Body of pancreas (tissue), 4 donors: ENCODE measurements around the gene CEACAM16. TPM values are rescaled to one million over a fixed set of nuclear protein-coding genes. Genes with fewer than 3 reads are reported as not detected.

ENCODE experiments used
- ATAC-seq: fragments of 150-250 bp; one replicate; pipeline ENCODE4 v1.9.1; 2016
- DNase-seq, 4 donors: peaks; one replicate each; pipeline ENCODE4 v3.0.0-alpha.2; 2019
- H3K27ac ChIP-seq, 4 donors: fragments of 200-600 bp; sonication (generic); 1 replicate in 3 of 4; 2 replicates in 1 of 4; pipeline versions ENCODE4 v1.5.1 to v1.6.1; 2016 to 2019; ENCODE audit warnings: mild to moderate bottlenecking in 1 of 4, mixed read lengths in 1 of 4, moderate library complexity in 1 of 4
- H3K27me3 ChIP-seq, 2 donors: fragments of 200-600 bp; sonication (generic); one replicate each; pipeline ENCODE4 v1.6.0; 2016; ENCODE audit warnings: mild to moderate bottlenecking in 1 of 2
- H3K36me3 ChIP-seq, 2 donors: fragments of 200-600 bp; sonication (generic); replicated peaks in 1 of 2; 2 replicates each; pipeline ENCODE4 v1.5.1; 2016; ENCODE audit warnings: low read depth in 2 of 2; ENCODE audit not compliant: insufficient read depth in 1 of 2
- H3K4me1 ChIP-seq: fragments of 200-600 bp; sonication (generic); one replicate; pipeline ENCODE4 v1.6.0; 2016
- H3K4me3 ChIP-seq, 2 donors: fragments of 200-600 bp; sonication (generic); 1 replicate in 1 of 2; 2 replicates in 1 of 2; pipeline ENCODE4 v1.5.1; 2016 to 2019
- H3K9me3 ChIP-seq, 3 donors: fragments of 200-600 bp; sonication (generic); 1 replicate in 2 of 3; 2 replicates in 1 of 3; pipeline ENCODE4 v1.5.1; 2016
- CTCF ChIP-seq, 7 experiments: fragments of 450-650 bp in 4 of 7; fragments of 200-600 bp in 3 of 7; sonication (generic) in 3 of 7; IDR thresholded peaks; one replicate each; pipeline ENCODE4 v1.5.1; 2016 to 2019; ENCODE audit warnings: antibody characterized with exemption in 7 of 7
- POLR2A ChIP-seq, 3 donors: fragments of 450-650 bp; IDR thresholded peaks; one replicate each; pipeline ENCODE4 v1.6.1; 2016; ENCODE audit warnings: antibody characterized with exemption in 3 of 3, mild to moderate bottlenecking in 2 of 3
- WGBS, 2 donors: methylation state at CpG; one replicate each; pipeline ENCODE4 v1.1.5; 2017; 5-methylcytosine and 5-hydroxymethylcytosine counted together
- intact Hi-C: fragments of 100-400 bp; cut with DNase I; formaldehyde crosslinking; loops from one replicate; pipeline ENCODE4 v1.15.1; 2023
- total RNA-seq, 2 donors: library from RNA; depleted of rRNA; stranded (reverse); fragments of >200 nt; gene quantifications; one replicate each; pipeline ENCODE4 v1.1.0, GENCODE V29; 2016

The CEACAM16 gene
- total RNA-seq, 2 donors from 2014 or later = 0.33 to 1.3 TPM

- no peak overlapping the region for H3K4me3 ChIP-seq
- ATAC-seq = no peak
- intact Hi-C loops = no loop called here
- H3K27ac ChIP-seq = peak overlapping the region in 3 of 4 donors; percentile 93 to 98 (median 95)
- TF ChIP-seq CTCF (IDR thresholded peaks at IDR 0.05) = no peak
- TF ChIP-seq POLR2A (IDR thresholded peaks at IDR 0.05) = no peak
- no peak for DNase-seq
- H3K9me3 ChIP-seq = no peaks in the 10 kb centered on the region
- 59 to 77% methylated on average over 4 of the region's 4 CpGs for WGBS, 2 donors
- no peaks in the 10 kb centered on the region for H3K27me3 ChIP-seq
- no peaks in the 10 kb centered on the region for H3K36me3 ChIP-seq
- H3K4me1 ChIP-seq = peaks cover 79% of the 10 kb centered on the region
Observed at GRCh38 chr19:44745887-44746600, 47.1 kb downstream of the CEACAM16 start.

- Histone ChIP-seq H3K36me3 (no peaks in the 10 kb centered on the region), H3K27me3 (no peaks in the 10 kb centered on the region), H3K4me1 (peaks cover 79% of the 10 kb centered on the region), H3K4me3 (no peak overlapping the region), H3K27ac (peak overlapping the region; percentile 49 to 98 (median 94)), H3K9me3 (no peaks in the 10 kb centered on the region)
- ATAC-seq (no peak), DNase-seq (no peak)
- WGBS, 2 donors = 81 to 86% methylated on average over 4 to 5 of the region's 5 CpGs
- no peak for TF ChIP-seq POLR2A (IDR thresholded peaks at IDR 0.05)
- intact Hi-C loops = no loop called here
Observed at GRCh38 chr19:44746616-44746945, 47.6 kb downstream of the CEACAM16 start.

DNA sequence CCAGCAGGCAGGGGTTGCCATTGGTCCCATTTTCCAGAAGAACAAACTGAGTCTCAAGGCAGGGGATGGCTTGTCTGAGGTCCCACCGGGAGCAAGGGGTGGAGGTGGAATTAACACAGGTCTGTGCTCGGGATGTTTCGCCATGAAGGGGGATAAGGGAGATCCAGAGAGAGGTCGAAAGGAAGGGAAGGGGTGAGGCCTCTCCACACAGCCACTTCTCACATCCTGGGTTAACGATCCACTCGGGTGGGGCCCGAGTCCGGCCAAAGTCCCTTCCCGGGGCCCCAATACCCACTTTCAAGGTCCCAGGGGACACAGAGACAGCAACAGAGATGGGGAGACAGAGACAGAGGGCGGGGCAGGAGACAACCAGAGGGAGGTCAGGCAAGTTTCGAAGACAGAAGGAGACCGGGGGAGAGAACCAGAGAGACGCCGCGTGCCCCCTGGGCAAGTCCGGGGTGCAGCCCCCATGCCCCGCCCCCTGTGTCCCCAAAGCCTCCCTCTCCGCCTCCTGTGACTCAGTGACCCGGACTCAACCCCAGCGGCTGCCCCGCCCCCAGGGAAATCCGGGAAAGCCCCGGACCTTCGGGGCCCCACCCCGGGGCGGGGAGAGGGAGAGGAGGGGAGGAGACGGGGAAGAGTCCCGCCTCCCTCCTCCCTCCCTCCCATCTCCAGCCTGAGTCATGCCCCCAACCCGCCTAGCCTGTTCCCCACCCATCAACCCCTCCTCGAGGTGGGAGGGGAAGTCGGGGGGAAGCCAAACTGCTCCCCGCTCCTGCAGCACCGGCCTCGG, 48.2 kb downstream of the CEACAM16 start:
- intact Hi-C loops = no loop called here
- Histone ChIP-seq H3K27ac (peak overlapping the region; percentile 78 to 98 (median 94)), H3K4me1 (peaks cover 83% of the 10 kb centered on the region), H3K27me3 (no peaks in the 10 kb centered on the region), H3K9me3 (no peaks in the 10 kb centered on the region), H3K36me3 (no peaks in the 10 kb centered on the region), H3K4me3 (peak overlapping the region; percentile 13 to 14)
- ATAC-seq = peak; percentile 86
- peak; percentile 90 to 94 (median 93) for DNase-seq
- 10 to 19% methylated on average over 12 to 30 of the region's 34 CpGs for WGBS, 2 donors
- TF ChIP-seq POLR2A (IDR thresholded peaks at IDR 0.05) = no peak
- TF ChIP-seq CTCF (IDR thresholded peaks at IDR 0.05) = no peak

DNA sequence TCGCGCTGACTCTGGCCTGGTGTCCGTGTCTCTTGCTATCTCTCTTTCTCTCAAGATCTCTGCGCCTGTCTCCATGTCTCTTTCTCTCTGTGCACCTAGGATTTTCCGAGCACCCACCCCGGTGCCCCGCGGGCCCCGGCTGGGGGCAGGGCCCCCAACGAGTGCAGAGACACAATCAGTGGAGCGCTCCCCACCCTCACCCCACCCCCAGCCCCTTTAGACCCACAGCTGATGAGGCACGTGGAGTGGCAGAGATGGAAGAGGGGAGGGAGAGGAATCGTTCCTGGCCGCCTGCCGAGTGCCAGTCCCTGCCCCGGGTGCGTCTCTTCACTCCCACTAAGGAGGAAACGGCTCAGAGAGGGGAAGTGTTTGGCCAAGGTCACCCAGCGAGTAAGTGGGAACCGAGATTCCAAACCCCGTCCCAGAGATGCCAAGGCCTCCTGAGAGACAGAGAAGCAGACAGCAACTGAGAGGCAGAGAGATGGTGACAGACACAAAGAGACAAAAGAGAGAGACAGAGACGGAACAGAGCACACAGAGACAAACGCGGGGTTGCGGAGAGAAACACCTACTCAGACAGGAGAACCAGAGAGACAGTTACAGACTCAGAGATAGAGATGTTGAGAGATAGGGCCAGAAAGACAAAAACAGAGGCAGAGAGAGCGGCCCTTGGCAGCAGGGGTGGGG, 48.9 kb downstream of the CEACAM16 start:
- intact Hi-C loops = no loop called here
- H3K27me3 ChIP-seq = no peaks in the 10 kb centered on the region
- ATAC-seq = peak; percentile 38
- H3K27ac ChIP-seq = peak overlapping the region; percentile 78 to 98 (median 94)
- peaks cover 83% of the 10 kb centered on the region for H3K4me1 ChIP-seq
- peak in 2 of 3 donors; percentile 44 to 74 for TF ChIP-seq POLR2A (IDR thresholded peaks at IDR 0.05)
- no peak for TF ChIP-seq CTCF (IDR thresholded peaks at IDR 0.05)
- H3K36me3 ChIP-seq = peaks cover 0 to 2% of the 10 kb centered on the region in 2 donors
- peak; percentile 66 to 78 (median 70) for DNase-seq
- no peaks in the 10 kb centered on the region for H3K9me3 ChIP-seq
- peak overlapping the region; percentile 13 to 14 for H3K4me3 ChIP-seq
- 0% methylated on average over 21 to 23 of the region's 26 CpGs for WGBS, 2 donors
